HL-60 (cell line): ENCODE results near the gene LAMA2.

Experiments used
- GABPA ChIP-seq: IDR thresholded peaks from 2 replicates; pipeline ENCODE4 v1.6.1; 2012; ENCODE audit warnings: low read depth
- SPI1 ChIP-seq: IDR thresholded peaks from 2 replicates; pipeline ENCODE4 v1.6.1; 2012; ENCODE audit warnings: low read depth, mild to moderate bottlenecking, borderline replicate concordance
- TF ChIP-seq, protein P1 (sequence below): IDR thresholded peaks from one replicate; pipeline ENCODE4 v1.5.1; 2011; ENCODE audit warnings: low read length, control low read depth, inconsistent platforms; ENCODE audit not compliant: insufficient read depth

DNA sequence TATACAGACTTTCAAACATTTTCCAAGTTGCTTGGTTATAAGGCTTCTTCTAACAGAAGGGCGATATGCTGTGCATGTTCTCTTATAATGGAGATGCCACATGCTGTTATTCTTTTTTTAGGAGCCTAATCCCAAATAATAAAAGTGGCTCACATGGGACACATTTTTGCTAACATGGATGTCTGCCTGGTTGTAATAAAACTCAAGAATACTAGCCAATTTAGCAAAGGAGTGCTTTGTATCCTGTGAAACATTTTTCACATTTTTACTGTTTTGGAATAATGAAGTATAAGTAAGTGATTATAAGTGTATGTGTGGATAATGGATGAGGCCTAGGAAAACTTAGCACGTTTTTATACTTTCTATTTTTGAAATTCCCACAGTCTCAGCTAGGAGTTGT, 312.2 kb downstream of the LAMA2 start:
- no peak for TF ChIP-seq SPI1
- TF ChIP-seq, protein P1, sequence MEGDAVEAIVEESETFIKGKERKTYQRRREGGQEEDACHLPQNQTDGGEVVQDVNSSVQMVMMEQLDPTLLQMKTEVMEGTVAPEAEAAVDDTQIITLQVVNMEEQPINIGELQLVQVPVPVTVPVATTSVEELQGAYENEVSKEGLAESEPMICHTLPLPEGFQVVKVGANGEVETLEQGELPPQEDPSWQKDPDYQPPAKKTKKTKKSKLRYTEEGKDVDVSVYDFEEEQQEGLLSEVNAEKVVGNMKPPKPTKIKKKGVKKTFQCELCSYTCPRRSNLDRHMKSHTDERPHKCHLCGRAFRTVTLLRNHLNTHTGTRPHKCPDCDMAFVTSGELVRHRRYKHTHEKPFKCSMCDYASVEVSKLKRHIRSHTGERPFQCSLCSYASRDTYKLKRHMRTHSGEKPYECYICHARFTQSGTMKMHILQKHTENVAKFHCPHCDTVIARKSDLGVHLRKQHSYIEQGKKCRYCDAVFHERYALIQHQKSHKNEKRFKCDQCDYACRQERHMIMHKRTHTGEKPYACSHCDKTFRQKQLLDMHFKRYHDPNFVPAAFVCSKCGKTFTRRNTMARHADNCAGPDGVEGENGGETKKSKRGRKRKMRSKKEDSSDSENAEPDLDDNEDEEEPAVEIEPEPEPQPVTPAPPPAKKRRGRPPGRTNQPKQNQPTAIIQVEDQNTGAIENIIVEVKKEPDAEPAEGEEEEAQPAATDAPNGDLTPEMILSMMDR, result no peak
- TF ChIP-seq GABPA, result no peak
